GM21367 (cell line): ENCODE data around the gene HSPB6.
"Not testable (repeated sequence)": the region's sequence is repeated elsewhere in the genome, so short reads cannot be mapped to it uniquely, and the experiment has no call there.

Experiments used
- ATAC-seq: cut with Tn5 transposase; IDR thresholded peaks from one replicate; pipeline ENCODE4 v1.9.1; 2021; ENCODE audit not compliant: unreplicated experiment

HSPB6 gene

GRCh38 chr19:35786299-35787160, 29.7 kb upstream of the HSPB6 start:
- no peak for ATAC-seq

- no peak for ATAC-seq
These were observed 28.5 kb upstream of the HSPB6 start for GRCh38 chr19:35785339-35785627.

GRCh38 chr19:35784503-35785338, 27.9 kb upstream of the HSPB6 start:
- no peak for ATAC-seq

- ATAC-seq = no peak
These were observed 26.9 kb upstream of the HSPB6 start for GRCh38 chr19:35783469-35784434.

- ATAC-seq = no peak
These were observed 25.8 kb upstream of the HSPB6 start for GRCh38 chr19:35782589-35782988.

GRCh38 chr19:35781650-35782049, 24.8 kb upstream of the HSPB6 start:
- ATAC-seq = no peak

DNA sequence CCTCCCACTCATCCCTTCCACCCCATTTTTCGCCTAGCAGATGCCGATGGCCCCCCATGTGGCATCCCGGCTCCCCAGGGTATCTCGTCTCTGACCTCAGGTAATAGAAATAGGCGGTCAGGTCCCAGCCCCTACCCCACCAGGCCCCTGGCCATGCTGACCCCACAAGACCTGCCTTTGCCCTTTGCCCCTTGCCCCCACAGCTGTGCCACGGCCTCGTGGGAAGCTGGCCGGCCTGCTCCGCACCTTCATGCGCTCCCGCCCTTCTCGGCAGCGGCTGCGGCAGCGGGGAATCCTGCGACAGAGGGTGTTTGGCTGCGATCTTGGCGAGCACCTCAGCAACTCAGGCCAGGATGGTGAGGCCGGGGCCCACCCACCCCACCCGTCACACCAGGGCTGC, 23.9 kb upstream of the HSPB6 start:
- no peak for ATAC-seq

- ATAC-seq = no peak
These were observed 23.2 kb upstream of the HSPB6 start for GRCh38 chr19:35780058-35780457.

- ATAC-seq = no peak
These were observed 22.2 kb upstream of the HSPB6 start for GRCh38 chr19:35779033-35779432.

GRCh38 chr19:35777961-35778360, 21.1 kb upstream of the HSPB6 start:
- no peak for ATAC-seq

- ATAC-seq = no peak
These were observed 20.4 kb upstream of the HSPB6 start for GRCh38 chr19:35777086-35777841.

- ATAC-seq = no peak
These were observed 19.4 kb upstream of the HSPB6 start for GRCh38 chr19:35776102-35776788.

DNA sequence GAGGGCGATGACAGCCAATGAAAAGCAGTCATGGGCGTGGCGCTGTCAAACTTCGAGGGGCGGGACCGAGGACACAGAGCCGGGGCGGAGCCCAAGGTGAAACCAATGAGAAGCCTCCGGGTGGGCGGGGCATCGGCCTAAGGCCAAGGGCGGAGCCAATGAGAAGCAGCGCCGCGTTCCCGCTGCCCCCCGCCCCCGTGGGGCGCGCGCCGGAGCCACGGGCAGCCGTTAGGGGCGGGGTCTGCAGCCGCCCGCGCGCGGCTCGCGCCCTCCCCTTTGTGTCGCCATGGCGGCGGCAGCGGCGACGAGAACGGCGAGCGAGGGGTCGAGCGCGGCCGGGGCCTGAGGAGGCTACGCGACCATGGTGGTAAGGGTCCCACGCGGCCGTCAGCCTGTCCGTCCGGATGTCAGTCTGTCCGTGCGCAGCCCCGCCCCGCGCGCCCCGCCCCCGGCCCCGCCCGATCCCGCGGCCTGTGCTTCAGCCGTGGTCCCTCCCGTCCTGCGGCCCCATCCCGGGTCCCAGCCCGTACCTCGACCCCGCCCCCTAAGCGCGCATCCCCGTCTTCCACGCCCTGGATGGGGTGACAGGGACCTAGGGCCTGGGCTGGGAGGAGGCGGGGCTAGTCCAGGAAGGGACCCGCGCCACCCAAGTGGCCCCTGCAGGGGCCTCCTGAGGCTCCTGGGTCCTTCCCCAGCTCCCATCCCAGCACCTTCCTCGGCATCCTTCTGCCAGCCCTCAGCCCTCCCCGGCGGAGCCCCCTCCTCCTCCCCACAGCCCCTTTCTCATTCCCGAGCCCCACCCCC, 18.7 kb upstream of the HSPB6 start, which contains the start of gene ARHGAP33:
ARHGAP33 (plus strand) TSS at position 267 of the 804 bp plus-strand sequence; CDS start at position 362, 95 bp downstream.
- ATAC-seq = peak; percentile 75

DNA sequence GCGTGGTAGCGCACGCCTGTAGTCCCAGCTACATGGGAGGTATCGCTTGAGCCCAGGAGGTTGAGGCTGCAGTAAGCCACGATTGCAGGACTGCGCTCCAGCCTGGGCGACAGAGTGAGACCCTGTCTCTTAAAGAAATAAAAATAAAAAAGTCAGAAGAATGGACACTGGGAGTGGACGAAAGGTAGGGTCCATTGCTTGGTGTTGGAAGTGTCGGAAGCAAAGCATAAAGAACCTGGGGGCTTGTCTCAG, 18.1 kb upstream of the HSPB6 start:
- ATAC-seq = no peak

- ATAC-seq = no peak
These were observed 17.6 kb upstream of the HSPB6 start for GRCh38 chr19:35774274-35775045.

DNA sequence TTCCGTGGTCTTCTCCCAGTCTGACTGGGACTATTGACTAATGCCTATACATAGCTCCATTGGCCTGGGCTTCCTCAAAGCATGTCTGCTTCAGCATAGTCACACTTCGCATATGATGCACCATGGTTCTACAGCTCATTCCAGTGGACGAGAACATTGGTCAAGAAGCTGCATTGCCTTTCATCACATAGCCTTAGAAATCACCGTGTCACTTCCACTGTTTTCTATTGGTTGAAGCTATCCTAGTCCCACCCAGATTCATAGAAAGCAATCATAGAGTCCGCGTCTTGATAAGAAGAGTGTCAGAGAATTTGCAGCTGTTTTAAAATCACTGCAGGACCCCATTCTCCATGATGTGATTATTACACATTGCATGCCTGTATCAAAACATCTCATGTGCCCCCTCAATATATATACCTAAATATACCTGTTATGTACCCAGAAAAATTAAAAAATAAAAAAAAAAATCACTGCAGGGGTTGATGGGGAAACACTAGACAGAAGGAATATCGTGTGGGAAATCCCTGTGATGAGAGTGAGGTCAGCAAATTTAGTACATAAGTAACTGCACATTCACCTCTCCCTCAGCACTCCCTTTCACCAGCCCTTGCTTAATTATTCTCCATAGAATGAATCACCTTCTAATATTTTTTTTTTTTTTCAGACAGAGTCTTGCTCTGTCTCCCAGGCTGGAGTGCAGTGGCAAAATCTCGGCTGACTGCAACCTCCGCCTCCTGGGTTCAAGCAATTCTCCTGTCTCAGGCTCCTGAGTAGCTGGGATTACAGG, 16.4 kb upstream of the HSPB6 start:
- ATAC-seq = no peak

GRCh38 chr19:35772362-35772761, 15.5 kb upstream of the HSPB6 start:
- ATAC-seq = not testable (repeated sequence)

DNA sequence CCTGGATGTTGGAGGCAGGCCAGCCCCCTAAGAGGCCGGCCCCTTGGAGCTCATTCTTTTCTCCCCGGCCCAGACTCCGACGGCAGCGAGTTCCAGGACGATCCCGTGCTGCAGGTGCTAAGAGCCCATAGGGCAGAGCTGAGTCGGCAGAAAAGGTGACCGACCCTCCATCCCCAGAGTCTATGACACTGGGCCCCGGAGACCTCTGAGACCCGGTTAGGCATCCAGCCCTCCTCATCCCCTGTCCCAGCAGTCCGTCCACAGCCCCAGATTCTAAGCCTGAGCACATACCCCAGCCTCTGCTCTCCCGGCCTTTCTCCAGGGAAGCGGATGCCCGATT, 11.2 kb upstream of the HSPB6 start:
- ATAC-seq = no peak
